Activated T-helper 1 cell treated with anti-CD3 and anti-CD28 coated beads, Interleukin-2, amount 50 U/mL, for 16 hours (primary cell): ENCODE results near the gene BAX.

ENCODE experiments used
- DNase-seq, 2 donors: peaks; one replicate each; pipeline ENCODE4 v3.0.0-alpha.2; 2020; ENCODE audit warnings: low read depth in 1 of 2, low spot score in 1 of 2

BAX gene

DNA sequence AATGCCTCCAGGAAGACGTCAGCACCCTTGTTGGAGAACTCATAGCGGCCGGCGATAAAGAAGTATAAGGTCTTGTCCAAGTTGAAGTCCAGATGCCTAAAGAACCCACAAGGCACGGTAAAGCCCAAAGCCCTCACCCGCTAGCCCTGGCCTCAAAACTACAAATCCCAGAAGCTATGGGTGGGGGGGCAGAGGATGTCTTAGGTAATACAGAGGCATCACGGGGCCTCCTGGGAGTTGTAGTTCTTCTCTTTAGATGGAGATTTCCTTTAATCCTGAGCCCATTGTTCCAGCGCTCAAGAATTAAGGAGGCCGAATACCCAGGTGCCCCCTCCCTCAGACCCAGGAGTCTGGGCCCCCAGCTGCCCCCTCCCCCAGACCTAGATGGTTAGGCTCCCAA, 27.6 kb downstream of the BAX start:
- no peak for DNase-seq

DNA sequence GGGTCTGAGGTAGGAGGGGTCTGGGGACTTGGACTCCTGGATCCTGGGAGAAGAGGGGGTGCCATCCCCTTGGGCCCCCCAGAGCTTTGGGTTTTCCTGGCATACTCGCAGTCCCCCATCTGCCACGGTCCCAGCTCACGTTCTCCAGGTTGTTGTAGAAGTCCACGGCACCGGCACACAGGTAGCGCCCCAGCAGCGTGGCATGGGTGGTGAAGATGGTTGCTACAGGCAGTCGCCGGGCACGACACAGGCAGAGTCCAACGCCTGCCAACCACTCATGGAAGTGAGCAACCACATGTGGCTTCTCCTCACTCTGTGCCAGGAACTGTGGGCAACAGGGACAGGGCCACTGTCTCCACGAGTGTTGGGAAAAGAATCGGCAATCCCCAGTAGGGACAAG, 31.0 kb downstream of the BAX start:
- DNase-seq = no peak

DNA sequence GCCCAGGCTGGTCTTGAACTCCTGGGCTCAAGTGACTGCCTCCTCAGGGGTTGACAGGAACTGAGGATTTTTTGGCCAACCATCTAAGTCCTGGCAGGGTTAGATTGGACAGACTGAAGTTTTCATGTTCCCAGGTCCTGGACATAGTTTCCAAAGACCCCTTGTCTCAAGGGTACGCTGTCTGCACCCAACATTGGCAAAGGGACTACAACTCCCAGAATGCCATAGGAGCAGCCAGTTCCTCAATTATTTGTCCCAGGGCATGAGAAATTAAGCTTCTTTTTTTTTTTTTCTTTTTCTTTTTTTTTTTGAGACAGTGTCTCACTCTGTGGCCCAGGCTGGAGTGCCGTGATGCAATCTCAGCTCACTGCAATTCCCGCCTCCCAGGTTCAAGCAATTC, 31.5 kb downstream of the BAX start:
- no peak for DNase-seq

DNA sequence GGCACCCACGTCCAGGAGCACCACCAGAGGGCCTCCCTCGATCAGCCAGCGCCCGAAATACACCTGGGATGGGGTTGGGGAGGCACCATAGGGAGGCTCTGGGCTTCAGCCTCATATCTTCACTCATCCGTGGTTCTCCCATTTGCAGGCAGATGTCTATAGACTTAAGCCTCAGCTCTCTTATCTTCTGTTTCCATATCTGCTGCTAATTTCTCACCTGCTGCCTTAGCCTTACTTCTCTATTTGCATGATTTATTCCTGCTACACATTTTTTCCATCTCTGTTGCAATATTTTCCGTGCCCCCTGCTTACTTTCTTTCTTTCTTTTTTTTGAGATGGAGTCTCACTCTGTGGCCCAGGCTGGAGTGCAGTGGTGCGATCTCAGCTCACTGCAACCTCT, 32.6 kb downstream of the BAX start:
- DNase-seq = no peak

DNA sequence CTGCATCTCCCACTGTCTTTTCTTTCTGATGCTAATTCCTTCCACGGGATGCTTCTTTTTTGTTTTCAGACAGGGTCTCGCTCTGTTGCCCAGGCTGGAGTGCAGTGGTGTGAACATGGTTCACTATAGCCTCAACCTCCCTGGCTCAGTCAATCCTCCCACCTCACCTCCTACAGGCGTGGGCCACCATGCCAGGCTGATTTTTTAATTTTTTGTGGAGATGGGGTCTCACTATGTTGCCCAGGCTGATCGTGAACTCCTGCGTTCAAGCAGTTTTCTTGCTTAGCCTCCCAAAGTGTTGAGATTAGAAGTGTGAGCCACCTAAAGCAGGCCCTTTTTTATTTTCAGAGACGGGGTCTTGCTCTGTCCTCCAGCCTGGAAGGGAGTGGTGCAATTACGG, 33.6 kb downstream of the BAX start:
- no peak for DNase-seq

DNA sequence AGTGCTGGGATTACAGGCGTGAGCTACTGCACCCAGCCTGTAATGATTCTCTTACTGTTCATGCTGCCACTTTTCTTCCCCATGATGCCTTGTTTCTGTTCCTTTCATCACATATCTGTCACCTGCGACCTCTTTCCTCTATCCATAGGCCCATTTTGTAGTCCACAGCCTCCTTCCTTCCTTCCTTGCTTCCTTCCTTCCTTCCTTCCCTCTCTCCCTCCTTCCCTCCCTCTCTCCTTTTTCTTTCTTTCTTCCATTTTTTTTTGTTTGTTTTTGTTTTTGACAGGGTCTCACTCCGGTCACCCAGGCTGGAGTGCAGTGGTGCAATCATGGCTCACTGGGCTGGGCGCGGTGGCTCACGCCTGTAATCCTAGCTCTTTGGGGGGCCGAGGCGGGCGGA, 34.2 kb downstream of the BAX start:
- no peak for DNase-seq

DNA sequence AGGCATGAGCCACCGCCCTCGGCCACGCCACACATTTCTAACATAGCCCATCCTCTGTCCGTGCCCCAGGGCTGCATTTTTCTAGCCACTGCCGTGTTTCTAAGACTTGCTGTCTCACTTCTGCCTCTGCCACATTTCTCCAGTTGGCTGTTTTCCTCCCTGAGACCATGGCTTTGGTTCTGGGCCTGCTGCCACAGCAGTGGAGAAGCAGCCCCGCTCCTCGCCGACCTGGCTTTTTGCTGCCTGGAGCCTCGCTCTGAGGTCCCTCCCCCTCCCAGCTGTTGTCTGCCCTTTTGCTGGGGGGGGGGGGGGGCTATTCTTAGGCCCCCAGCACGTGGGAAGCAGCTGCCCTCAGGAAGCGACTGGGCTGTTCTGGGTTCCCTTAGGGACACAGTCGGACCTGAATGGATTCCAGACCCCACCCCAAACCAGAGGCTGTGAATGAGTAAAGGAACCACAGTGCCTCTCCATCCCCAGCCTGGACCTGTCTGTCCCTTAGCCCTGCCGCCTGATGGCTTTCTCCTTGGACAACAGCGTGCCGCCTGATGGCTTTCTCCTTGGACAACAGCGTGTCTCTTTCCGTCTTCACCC, 35.1 kb downstream of the BAX start:
- DNase-seq = no peak

DNA sequence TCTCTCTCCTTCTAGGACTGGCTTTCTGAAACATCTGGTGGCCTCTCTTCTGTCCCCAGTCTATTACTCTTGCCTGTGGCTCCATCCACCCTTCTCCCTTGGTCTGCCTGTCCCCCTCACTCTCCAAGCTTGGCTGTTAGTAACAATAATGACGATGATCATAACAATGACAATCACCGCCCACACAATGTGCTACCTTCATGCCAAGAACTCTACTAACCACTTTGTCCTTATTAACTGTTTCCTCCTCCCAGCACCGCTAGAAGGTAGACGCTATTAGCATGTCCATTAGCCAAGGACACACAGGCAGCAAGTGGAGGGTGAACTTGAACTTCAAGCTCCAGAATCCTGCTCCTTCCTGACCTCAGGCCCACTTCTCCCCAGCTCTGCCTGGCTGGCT, 35.7 kb downstream of the BAX start:
- DNase-seq = no peak

DNA sequence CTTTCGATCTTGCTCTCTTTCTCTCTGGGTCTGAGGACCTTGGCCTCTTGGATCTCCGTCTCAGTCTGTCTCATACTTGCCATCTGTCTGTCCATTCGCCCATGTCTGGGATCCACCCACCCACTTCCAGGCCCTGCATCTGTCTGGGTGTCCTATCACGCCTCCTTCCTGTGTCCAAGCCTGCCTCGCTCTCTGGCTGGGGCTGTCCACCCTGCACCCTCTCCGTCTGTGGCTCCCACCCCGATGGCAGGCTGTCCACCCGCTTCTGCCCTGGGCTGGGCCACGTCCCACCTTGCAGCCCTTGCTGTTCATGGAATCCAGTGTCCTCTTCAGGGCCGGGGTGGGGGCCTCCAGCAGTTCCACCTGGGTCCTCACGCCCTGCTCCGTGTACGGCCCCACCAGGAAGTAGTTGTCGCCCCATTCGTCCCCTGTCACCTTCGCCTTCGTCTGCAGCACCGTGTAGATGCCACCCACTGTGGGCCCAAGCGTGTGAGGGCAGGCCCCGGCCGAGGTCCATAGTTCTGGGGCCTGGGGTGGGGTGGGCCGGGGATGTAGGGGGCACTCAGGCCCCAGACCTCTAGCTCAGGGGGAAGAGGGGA, 36.4 kb downstream of the BAX start:
- DNase-seq = no peak

DNA sequence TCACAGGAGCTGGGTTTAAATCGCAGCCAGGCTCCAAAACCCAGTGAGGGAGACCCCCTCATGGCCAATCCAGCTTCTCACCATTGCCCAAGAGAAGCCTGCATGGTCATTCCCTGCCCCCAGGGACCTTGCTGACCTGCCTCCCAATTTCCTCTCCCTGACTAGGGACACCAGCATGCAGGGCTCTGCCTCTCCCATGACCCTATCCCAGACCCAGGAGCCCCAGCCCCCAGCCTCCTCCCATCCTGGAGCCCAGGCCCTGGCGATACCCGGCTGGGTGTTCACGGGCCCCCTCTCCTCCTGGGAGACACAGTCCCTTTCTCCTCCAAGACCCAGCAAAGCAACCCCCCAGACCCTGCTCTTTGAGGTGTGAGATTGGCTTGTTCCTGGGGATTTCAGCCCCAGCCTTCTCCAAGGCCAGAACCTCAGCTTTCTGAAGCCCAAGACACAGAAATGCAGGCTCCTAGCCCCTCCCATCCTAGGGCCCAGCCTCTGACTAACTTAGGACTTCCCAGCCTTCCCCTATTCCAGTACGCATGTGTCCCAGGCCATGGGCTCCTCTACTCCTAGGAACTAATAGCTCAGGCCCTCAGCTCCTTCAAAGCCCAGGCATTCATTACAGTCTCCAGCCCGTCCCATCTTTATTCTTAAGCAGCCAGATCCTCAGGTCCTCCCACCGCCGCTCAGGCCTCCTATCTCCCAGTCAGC, 37.4 kb downstream of the BAX start:
- DNase-seq = no peak

DNA sequence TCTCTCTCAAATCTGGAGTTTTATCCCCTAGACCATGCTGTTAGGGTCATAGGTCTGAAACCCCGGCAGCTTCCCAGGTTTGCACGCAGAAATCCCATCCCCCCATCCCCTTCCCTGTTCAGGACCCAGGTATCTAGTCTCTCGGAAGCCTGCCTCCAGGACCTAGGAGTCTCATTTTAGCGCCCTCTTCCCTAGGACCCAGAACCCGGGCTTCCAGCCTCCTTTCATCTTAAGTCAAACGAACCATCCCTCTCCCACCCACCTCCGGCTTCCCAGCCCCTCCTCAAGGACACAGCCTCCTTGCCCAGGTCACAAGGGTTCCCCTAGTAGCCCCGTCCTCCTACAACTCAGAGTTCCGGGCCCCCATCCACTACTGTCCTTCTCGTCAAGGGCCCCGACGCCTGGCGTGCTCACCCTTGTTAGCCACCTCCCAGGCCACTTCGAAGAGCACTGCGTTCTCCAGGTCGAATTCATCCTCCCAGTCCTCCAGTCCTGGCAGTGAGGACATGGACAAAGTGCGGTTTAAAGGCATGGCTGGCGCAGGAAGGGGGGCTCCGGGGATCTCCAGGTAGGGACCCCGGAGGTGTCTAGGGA, 38.0 kb downstream of the BAX start:
- DNase-seq = no peak

DNA sequence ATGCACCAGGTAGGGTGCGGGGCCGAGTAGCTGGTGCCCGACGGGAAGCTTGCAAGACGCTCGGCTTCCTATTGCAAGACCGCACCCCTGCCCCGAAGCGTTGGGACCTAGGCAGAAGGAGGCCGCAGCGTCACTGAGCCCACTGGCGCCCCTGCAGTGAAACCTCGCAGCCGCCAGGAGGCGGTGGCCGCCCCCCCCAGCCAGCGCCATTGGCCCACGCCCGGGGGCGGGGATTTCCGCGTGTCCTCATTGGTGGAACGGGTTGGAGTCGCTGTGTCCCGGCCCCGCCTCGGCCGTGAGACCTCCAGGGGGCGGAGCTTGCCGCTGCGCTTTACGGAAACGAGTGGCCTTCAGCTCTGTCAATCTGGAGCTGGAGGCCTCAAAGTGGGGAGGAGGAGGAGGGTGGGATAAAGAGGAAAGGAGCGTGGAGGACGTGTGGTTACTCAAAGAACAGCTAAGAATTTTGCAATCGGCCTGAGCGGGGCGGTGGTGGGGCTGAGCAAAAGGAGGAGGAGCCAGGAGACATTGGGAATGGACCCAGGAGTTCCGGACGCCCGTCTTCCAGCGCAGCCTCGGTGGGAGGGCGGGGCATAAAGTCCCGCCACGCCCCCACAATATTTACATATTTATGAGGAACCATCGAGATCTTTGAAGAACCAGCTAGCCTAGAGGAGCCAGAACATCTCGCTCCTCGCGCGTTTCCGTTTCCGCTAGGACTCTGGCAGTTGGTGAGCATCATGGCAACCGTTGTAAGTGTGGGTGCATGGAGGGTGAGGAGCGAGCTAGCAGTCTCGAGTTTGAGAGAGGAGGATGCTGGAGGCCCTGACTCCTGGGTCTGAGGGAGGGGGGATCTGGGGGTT, 38.7 kb downstream of the BAX start, which contains the start of the genes GYS1 and RUVBL2:
GYS1 (minus strand) TSS at position 135 of the 860 bp plus-strand sequence. CDS start 197 bp downstream, outside the sequence.
RUVBL2 (plus strand) TSS at position 713 of the 860 bp plus-strand sequence; CDS start at position 738, 25 bp downstream.
- peak; percentile 98 to 99 for DNase-seq

DNA sequence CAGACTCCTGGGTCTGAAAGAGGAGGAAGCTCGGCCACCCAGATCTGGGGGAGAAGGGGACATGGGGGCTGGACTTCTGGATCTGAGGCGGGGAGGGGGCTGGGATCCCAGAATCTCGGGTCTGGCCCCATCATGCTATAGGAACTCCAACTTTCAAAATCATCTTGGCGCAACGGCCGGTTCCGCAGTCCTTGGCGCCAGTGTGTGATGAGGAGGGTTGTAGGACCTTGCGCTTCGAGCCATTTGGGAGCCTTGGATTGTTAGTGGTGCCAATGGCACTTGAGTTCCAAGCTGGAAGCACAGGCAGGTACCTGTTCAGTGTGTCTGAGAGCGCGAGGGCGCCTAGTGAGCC, 39.3 kb downstream of the BAX start:
- DNase-seq = no peak

DNA sequence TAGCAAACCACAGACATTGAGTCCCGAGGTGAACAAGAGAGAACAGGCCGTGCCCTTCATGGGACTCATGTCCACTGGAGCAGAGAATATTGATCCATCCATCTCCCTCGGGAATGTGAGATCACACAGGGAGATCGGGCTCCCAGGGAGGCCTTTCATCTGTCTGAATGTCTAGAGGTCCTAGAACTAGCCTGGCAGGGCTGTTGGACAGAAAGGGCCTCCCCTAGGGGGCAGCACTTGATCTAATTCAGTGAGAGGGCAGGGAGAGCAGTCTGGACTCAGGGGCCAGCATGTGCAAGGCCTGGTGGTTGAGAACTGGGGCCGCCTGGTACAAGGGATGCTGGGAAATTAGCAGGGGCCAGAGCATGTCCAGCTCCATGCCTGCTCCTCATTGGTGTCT, 43.3 kb downstream of the BAX start:
- no peak for DNase-seq

DNA sequence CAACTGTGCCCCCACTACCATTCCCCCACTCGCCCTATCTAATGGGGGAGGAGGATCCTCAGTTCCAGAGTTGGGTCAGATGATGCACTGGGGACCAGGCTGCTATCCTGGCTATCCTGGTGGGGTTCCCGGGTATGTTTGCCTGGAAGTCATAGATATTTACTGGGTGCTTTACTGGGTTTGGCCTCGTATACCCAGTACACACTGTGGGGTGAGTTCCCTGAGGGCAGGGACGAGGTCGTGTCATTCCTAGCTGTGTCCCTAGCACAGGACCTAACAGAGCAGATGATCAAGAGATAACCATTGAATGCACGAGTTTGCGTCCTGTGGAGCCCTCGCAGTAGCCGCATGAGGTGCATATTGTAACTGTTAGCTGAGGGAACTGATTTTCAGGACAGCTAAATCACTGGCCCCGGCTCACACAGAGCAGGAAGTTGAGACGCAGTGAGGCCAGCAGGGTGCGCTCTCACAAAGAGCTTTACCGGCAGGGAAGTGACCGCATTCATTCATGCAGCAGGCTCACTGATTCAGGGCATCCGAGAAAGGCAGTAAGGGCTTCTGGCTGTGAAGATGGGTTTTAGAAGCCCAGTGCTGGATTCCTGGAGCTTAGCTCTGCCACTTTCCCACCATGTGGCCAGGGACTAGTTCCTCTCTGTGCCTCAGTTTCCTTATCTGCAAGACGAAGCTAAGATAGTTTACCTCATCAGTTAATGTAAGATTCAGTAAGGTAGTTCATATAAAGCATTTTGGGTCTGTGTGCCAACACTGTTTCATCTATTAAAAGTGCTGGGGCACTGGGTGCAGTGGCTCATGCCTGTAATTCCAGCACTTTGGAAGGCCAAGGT, 45.0 kb downstream of the BAX start:
- peak; percentile 38 to 57 for DNase-seq

DNA sequence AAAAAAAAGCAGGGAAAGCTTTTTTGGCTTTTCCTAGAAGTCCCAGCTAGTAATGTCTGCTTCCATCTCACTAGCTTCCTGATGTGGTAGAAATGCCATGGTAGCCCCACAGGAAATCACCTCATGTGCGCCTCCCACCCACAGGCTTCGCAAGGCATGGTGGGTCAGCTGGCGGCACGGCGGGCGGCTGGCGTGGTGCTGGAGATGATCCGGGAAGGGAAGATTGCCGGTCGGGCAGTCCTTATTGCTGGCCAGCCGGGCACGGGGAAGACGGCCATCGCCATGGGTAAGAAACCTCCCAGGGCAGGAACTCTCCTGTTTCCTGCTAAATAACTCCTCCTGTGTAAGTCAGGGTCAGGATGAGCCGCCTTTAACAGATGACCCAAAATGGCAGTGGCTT, 49.5 kb downstream of the BAX start:
- no peak for DNase-seq

DNA sequence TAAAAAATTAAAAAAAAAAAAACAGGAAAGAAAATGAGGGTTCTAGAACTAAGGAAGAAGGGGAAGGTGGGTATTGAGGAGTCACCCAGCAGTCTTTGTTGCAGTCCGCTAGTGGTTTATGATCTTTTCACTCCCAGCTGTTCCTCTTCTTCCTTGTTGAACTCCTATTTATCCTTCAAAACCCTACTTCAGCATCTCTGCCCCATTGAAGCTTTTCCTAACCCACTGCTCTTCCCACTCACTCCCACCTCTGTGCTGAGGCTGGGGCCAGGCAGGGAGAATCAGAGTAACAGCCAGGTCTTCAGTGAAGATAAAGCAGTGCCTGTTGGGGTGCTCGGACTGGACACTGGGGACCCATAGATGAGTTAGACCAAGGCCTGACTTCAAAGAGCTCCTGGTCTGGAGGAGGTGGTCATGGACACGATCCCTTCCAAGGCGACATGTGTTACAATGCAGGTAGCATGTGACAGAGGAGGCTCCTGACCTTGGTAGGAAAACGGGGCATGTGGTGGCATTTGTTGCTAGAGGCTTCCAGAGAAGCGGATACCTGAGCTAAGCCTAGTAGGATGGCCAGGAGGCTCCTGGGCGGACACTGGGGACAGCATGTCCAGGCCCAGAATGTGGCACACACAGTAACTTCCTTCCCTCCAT, 50.4 kb downstream of the BAX start:
- no peak for DNase-seq

DNA sequence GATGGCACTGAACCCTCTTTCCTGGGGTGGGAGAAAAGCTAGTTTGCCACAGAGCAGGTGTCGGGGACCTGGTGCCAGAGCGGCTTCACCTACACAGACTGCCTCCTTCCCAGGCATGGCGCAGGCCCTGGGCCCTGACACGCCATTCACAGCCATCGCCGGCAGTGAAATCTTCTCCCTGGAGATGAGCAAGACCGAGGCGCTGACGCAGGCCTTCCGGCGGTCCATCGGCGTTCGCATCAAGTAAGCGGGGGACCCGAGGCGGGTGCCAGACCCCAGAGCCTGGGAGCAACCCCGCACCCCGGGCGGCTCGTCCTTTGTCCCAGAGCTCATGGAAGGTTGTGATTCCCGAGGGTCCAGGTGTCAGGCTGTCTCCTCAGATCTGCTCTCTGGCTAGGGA, 52.2 kb downstream of the BAX start:
- no peak for DNase-seq

DNA sequence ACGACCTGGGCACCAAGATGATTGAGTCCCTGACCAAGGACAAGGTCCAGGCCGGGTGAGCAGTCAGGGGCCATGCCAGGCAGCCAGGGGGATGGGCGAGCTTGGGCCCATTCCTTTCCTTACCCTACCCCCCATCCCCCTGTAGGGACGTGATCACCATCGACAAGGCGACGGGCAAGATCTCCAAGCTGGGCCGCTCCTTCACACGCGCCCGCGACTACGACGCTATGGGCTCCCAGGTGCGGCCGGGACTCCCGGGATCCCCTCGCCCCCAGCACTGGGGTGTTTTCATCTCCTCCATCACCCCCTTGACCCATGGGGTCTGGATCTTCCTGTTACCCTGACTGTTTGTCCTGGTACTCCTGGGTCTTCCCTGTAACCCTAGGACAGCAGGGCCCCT, 55.2 kb downstream of the BAX start:
- DNase-seq = no peak

DNA sequence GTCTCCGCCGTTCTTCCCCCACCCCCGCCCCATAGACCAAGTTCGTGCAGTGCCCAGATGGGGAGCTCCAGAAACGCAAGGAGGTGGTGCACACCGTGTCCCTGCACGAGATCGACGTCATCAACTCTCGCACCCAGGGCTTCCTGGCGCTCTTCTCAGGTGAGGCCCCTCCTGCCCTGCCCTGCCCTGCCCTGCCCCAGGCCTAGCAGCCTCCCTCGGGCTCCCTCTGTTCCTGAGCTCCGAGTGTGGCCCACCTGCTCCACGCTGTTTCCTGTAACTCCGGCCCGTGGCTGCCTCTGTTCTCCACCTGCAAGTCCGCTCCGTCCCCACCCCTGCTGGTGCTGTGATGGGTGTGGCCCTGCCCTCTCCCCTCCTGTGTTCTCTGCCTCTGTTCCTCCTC, 55.8 kb downstream of the BAX start:
- no peak for DNase-seq
